HCT116 (cell line): Measurements from ENCODE around the gene C9orf43. TPM values are rescaled to one million over a fixed set of nuclear protein-coding genes. Genes with fewer than 3 reads are reported as not detected.

Experiments
- ATAC-seq: fragments of 200-7000 bp; cut with Tn5 transposase; 2 replicates; pipeline ENCODE4 v1.9.1; 2020; ENCODE audit warnings: mild to moderate bottlenecking, moderate library complexity
- BruUV-seq: library from RNA; stranded (reverse); fragments of 400-500 nt; replicated peaks from 2 replicates; lab custom pipeline; 2021; lab: Mats Ljungman, UMichigan
- CTCF ChIA-PET: fragments of 300-600 bp; sonication (Branson Sonifier 250); formaldehyde crosslinking; loops from one replicate; lab custom pipeline; 2021; ENCODE audit warnings: antibody characterized with exemption; lab: Charles Lee
- POLR2A ChIA-PET: fragments of 300-600, 350-600 bp; sonication (Branson Sonifier 250); formaldehyde crosslinking; loops from one replicate; lab custom pipeline; 2021; ENCODE audit warnings: antibody characterized with exemption; lab: Charles Lee
- RAD21 ChIA-PET, 2 experiments: fragments of 300-600 bp; sonication (Branson Sonifier 250); formaldehyde crosslinking; loops; one replicate each; lab custom pipeline; 2023; ENCODE audit warnings: low total read pairs in 2 of 2; ENCODE audit not compliant: uncharacterized antibody in 2 of 2, unreplicated experiment in 2 of 2, low non-redundant PET in 1 of 2; lab: Charles Lee
- DNase-seq: peaks from one replicate; pipeline ENCODE4 v3.0.0-alpha.2; 2010; ENCODE audit warnings: low read depth, low spot score
- H2AFZ ChIP-seq: fragments of 200-600 bp; shearing (Covaris generic), sonication (generic); 2 replicates; pipeline ENCODE4 v1.6.1; 2017; ENCODE audit warnings: low read depth, mixed run types, mixed read lengths, antibody characterized with exemption, low read length; ENCODE audit not compliant: poor library complexity, severe bottlenecking
- H3K27ac ChIP-seq: 2 replicates; pipeline ENCODE4 v1.5.1; 2012; ENCODE audit warnings: low read depth, low read length
- H3K27me3 ChIP-seq: fragments of 200-600 bp; sonication (generic); 2 replicates; pipeline ENCODE4 v1.6.1; 2016; ENCODE audit warnings: mixed run types, low read length, mixed read lengths; ENCODE audit not compliant: insufficient read depth
- H3K36me3 ChIP-seq, 2 experiments: fragments of 200-500 bp in 1 of 2; fragments of 200-600 bp in 1 of 2; sonication (Bioruptor generic) in 1 of 2; sonication (generic) in 1 of 2; 2 replicates each; pipeline versions ENCODE4 v1.5.1 to v1.6.1; 2014 to 2016; ENCODE audit warnings: low read length in 2 of 2, inconsistent platforms in 1 of 2, mixed read lengths in 1 of 2, mixed run types in 1 of 2; ENCODE audit not compliant: insufficient read depth in 2 of 2, control insufficient read depth in 1 of 2
- H3K4me1 ChIP-seq, 2 experiments: fragments of 200-600 bp in 1 of 2; sonication (generic) in 1 of 2; 2 replicates each; pipeline versions ENCODE4 v1.5.1 to v1.6.1; 2012 to 2017; ENCODE audit warnings: low read length in 2 of 2, inconsistent platforms in 1 of 2, mild to moderate bottlenecking in 1 of 2, mixed read lengths in 1 of 2, mixed run types in 1 of 2, moderate library complexity in 1 of 2; ENCODE audit not compliant: insufficient read depth in 2 of 2, control insufficient read depth in 1 of 2
- H3K4me2 ChIP-seq: fragments of 200-600 bp; sonication (generic); 2 replicates; pipeline ENCODE4 v1.6.1; 2017; ENCODE audit warnings: mixed run types, low read length, mixed read lengths
- H3K4me3 ChIP-seq, 2 experiments: fragments of 200-600 bp in 1 of 2; sonication (generic) in 1 of 2; replicated peaks in 1 of 2; 2 replicates each; pipeline ENCODE4 v1.5.1; 2011 to 2016; ENCODE audit warnings: low read length in 2 of 2, control low read depth in 1 of 2, low read depth in 1 of 2, mild to moderate bottlenecking in 1 of 2, mixed read lengths in 1 of 2, mixed run types in 1 of 2
- H3K79me2 ChIP-seq: fragments of 200-600 bp; sonication (generic); 2 replicates; pipeline ENCODE4 v1.6.1; 2017; ENCODE audit warnings: mild to moderate bottlenecking, mixed run types, low read length, moderate library complexity, mixed read lengths; ENCODE audit not compliant: insufficient read depth
- H3K9ac ChIP-seq: fragments of 200-600 bp; sonication (generic); 2 replicates; pipeline ENCODE4 v1.6.1; 2016; ENCODE audit warnings: low read length, mixed read lengths
- H3K9me2 ChIP-seq: fragments of 200-600 bp; sonication (generic), shearing (Covaris generic); 2 replicates; pipeline ENCODE4 v1.6.1; 2017; ENCODE audit warnings: mixed run types, mild to moderate bottlenecking, moderate library complexity; ENCODE audit not compliant: insufficient read depth
- H3K9me3 ChIP-seq, 2 experiments: fragments of 200-500 bp in 1 of 2; fragments of 200-600 bp in 1 of 2; sonication (Bioruptor generic) in 1 of 2; sonication (generic) in 1 of 2; 2 replicates each; pipeline ENCODE4 v1.6.1; 2014 to 2017; ENCODE audit warnings: low read length in 2 of 2, mixed read lengths in 2 of 2, inconsistent platforms in 1 of 2, low read depth in 1 of 2, mild to moderate bottlenecking in 1 of 2, mixed run types in 1 of 2, moderate library complexity in 1 of 2; ENCODE audit not compliant: control insufficient read depth in 1 of 2, insufficient read depth in 1 of 2
- H4K20me1 ChIP-seq: fragments of 200-600 bp; sonication (generic), shearing (Covaris generic); 2 replicates; pipeline ENCODE4 v1.6.1; 2017; ENCODE audit warnings: mixed run types, mild to moderate bottlenecking, moderate library complexity; ENCODE audit not compliant: insufficient read depth
- CBX3 ChIP-seq: IDR thresholded peaks from 2 replicates; pipeline ENCODE4 v1.6.1; 2012; ENCODE audit warnings: low read depth
- EGR1 ChIP-seq: IDR thresholded peaks from 2 replicates; pipeline ENCODE4 v1.6.1; 2012; ENCODE audit warnings: low read depth
- ELF1 ChIP-seq: IDR thresholded peaks from 2 replicates; pipeline ENCODE4 v1.6.1; 2012; ENCODE audit warnings: low read depth, borderline replicate concordance
- EZH2 ChIP-seq: fragments of 200-600 bp; sonication (generic); IDR thresholded peaks from 2 replicates; pipeline ENCODE4 v1.6.1; 2017; ENCODE audit warnings: antibody characterized with exemption, mixed run types
- EZH2phosphoT487 ChIP-seq: fragments of 200-600 bp; IDR thresholded peaks from 2 replicates; pipeline ENCODE4 v1.6.1; 2018; ENCODE audit warnings: antibody characterized with exemption, borderline replicate concordance
- JUND ChIP-seq: IDR thresholded peaks from 2 replicates; pipeline ENCODE4 v1.6.1; 2012
- MAX ChIP-seq: IDR thresholded peaks from 2 replicates; pipeline ENCODE4 v1.6.1; 2012
- POLR2AphosphoS5 ChIP-seq: IDR thresholded peaks from 2 replicates; pipeline ENCODE4 v1.6.1; 2011; ENCODE audit warnings: mild to moderate bottlenecking, low read depth, low read length, moderate library complexity
- RAD21 ChIP-seq: IDR thresholded peaks from 2 replicates; pipeline ENCODE4 v1.6.1; 2012; ENCODE audit warnings: low read depth, mild to moderate bottlenecking
- SIN3A ChIP-seq: IDR thresholded peaks from 2 replicates; pipeline ENCODE4 v1.6.1; 2012; ENCODE audit warnings: low read depth
- SP1 ChIP-seq: IDR thresholded peaks from 2 replicates; pipeline ENCODE4 v1.6.1; 2012; ENCODE audit warnings: low read depth
- SRF ChIP-seq: IDR thresholded peaks from 2 replicates; pipeline ENCODE4 v1.6.1; 2012; ENCODE audit warnings: low read depth
- TCF7L2 ChIP-seq: IDR thresholded peaks from 2 replicates; pipeline ENCODE4 v1.7.0; 2011; ENCODE audit warnings: borderline replicate concordance, inconsistent platforms; ENCODE audit not compliant: insufficient read depth, insufficient read length; ENCODE audit errors: extremely low read depth
- ZBTB33 ChIP-seq: IDR thresholded peaks from 2 replicates; pipeline ENCODE4 v1.6.1; 2011; ENCODE audit warnings: mild to moderate bottlenecking, low read length, moderate library complexity; ENCODE audit not compliant: insufficient replicate concordance; ENCODE audit errors: extremely low read depth
- ZFX ChIP-seq: fragments of 450-650 bp; IDR thresholded peaks from 2 replicates; pipeline ENCODE4 v1.6.1; 2017
- ZNF274 ChIP-seq: fragments of 200-500 bp; sonication (Bioruptor generic); IDR thresholded peaks from 2 replicates; pipeline ENCODE4 v1.6.1; 2014; ENCODE audit warnings: mild to moderate bottlenecking, low read depth, low read length, inconsistent platforms
- intact Hi-C: fragments of 100-400 bp; cut with micrococcal nuclease; formaldehyde crosslinking; loops from 2 replicates; pipeline ENCODE4 v1.10.0; 2022
- total RNA-seq: library from RNA; stranded (reverse); gene quantifications from one replicate; pipeline ENCODE4 v1.2.1, GENCODE V29; 2021; ENCODE audit not compliant: unreplicated experiment
- TF ChIP-seq, protein P1 (sequence below): IDR thresholded peaks from 2 replicates; pipeline ENCODE4 v1.6.1; 2012; ENCODE audit warnings: low read depth
- TF ChIP-seq, protein P2 (sequence below), 3 experiments: fragments of 200-600 bp in 1 of 3; sonication (generic) in 1 of 3; IDR thresholded peaks in 2 of 3; conservative IDR thresholded peaks in 1 of 3; 2 replicates each; pipeline ENCODE4 v1.5.1; 2012 to 2017; ENCODE audit warnings: low read depth in 2 of 3, low read length in 2 of 3, antibody characterized with exemption in 1 of 3, borderline replicate concordance in 1 of 3, control low read depth in 1 of 3, mild to moderate bottlenecking in 1 of 3, mixed read lengths in 1 of 3, mixed run types in 1 of 3, moderate library complexity in 1 of 3; ENCODE audit not compliant: insufficient read depth in 1 of 3
- TF ChIP-seq, protein P3 (sequence below): IDR thresholded peaks from 2 replicates; pipeline ENCODE4 v1.6.1; 2012

C9orf43 gene
- total RNA-seq, 1 experiment from 2014 or later, result 0.71 TPM

GRCh38 chr9:113467183-113467582 is 56.6 kb downstream of the C9orf43 start:
- TF ChIP-seq JUND (no peak), ZNF274 (no peak), ZBTB33 (no peak), POLR2AphosphoS5 (no peak), ELF1 (no peak), SRF (no peak), ZFX (no peak), TCF7L2 (no peak), RAD21 (no peak), SP1 (no peak), SIN3A (no peak), EGR1 (no peak), CBX3 (no peak), EZH2 (no peak), EZH2phosphoT487 (no peak), MAX (no peak)
- TF ChIP-seq, protein P1, sequence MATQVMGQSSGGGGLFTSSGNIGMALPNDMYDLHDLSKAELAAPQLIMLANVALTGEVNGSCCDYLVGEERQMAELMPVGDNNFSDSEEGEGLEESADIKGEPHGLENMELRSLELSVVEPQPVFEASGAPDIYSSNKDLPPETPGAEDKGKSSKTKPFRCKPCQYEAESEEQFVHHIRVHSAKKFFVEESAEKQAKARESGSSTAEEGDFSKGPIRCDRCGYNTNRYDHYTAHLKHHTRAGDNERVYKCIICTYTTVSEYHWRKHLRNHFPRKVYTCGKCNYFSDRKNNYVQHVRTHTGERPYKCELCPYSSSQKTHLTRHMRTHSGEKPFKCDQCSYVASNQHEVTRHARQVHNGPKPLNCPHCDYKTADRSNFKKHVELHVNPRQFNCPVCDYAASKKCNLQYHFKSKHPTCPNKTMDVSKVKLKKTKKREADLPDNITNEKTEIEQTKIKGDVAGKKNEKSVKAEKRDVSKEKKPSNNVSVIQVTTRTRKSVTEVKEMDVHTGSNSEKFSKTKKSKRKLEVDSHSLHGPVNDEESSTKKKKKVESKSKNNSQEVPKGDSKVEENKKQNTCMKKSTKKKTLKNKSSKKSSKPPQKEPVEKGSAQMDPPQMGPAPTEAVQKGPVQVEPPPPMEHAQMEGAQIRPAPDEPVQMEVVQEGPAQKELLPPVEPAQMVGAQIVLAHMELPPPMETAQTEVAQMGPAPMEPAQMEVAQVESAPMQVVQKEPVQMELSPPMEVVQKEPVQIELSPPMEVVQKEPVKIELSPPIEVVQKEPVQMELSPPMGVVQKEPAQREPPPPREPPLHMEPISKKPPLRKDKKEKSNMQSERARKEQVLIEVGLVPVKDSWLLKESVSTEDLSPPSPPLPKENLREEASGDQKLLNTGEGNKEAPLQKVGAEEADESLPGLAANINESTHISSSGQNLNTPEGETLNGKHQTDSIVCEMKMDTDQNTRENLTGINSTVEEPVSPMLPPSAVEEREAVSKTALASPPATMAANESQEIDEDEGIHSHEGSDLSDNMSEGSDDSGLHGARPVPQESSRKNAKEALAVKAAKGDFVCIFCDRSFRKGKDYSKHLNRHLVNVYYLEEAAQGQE, result no peak
- TF ChIP-seq, protein P2, sequence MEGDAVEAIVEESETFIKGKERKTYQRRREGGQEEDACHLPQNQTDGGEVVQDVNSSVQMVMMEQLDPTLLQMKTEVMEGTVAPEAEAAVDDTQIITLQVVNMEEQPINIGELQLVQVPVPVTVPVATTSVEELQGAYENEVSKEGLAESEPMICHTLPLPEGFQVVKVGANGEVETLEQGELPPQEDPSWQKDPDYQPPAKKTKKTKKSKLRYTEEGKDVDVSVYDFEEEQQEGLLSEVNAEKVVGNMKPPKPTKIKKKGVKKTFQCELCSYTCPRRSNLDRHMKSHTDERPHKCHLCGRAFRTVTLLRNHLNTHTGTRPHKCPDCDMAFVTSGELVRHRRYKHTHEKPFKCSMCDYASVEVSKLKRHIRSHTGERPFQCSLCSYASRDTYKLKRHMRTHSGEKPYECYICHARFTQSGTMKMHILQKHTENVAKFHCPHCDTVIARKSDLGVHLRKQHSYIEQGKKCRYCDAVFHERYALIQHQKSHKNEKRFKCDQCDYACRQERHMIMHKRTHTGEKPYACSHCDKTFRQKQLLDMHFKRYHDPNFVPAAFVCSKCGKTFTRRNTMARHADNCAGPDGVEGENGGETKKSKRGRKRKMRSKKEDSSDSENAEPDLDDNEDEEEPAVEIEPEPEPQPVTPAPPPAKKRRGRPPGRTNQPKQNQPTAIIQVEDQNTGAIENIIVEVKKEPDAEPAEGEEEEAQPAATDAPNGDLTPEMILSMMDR (IDR thresholded peaks at IDR 0.05 in 2 of 3, conservative IDR thresholded peaks at IDR 0.05 in 1 of 3; ENCODE audit: borderline replicate concordance in 1 of 3, insufficient read depth in 1 of 3, low read depth in 2 of 3, low read length in 2 of 3), result no peak
- TF ChIP-seq, protein P3, sequence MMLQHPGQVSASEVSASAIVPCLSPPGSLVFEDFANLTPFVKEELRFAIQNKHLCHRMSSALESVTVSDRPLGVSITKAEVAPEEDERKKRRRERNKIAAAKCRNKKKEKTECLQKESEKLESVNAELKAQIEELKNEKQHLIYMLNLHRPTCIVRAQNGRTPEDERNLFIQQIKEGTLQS, result no peak
- H3K36me3 ChIP-seq, result 0 out of 4 replicates have a peak, but pooled peaks cover 0 to 11% of the 10 kb centered on the region in 2 experiments
- no peak for ATAC-seq
- H3K4me1 ChIP-seq, result peaks cover 18 to 31% of the 10 kb centered on the region in 2 experiments; a peak in 3 of 4 replicates
- intact Hi-C loops, result no loop called here
- H3K9ac ChIP-seq, result no peak overlapping the region
- no peaks in the 10 kb centered on the region for H3K9me3 ChIP-seq
- no peaks in the 10 kb centered on the region for H4K20me1 ChIP-seq
- H3K4me3 ChIP-seq, result no peak overlapping the region
- DNase-seq, result no peak
- CTCF ChIA-PET, result no interaction called here
- H3K4me2 ChIP-seq, result no peak overlapping the region
- no peaks in the 10 kb centered on the region for H3K9me2 ChIP-seq
- RAD21 ChIA-PET, result no interaction called here
- H3K79me2 ChIP-seq, result peaks cover 86% of the 10 kb centered on the region
- POLR2A ChIA-PET, result no interaction called here
- no peaks in the 10 kb centered on the region for H3K27me3 ChIP-seq
- no TSS peak for BruUV-seq
- no peak overlapping the region for H3K27ac ChIP-seq
- H2AFZ ChIP-seq, result no peak overlapping the region
